ENCODE results near the gene DGCR8. TPM values are rescaled to one million over a fixed set of nuclear protein-coding genes. Genes with fewer than 3 reads are reported as not detected.

The DGCR8 gene
- total RNA-seq, 1 donor from 2014 or later = 32.5 TPM

GRCh38 chr22:20114506-20115475, 34.8 kb downstream of the DGCR8 start:
- Mint-ChIP-seq H3K36me3 (ENCODE audit: low read depth) (peaks cover 16% of the 10 kb centered on the region), H3K4me3 (ENCODE audit: unreplicated experiment) (peak overlapping the region; percentile 86), H3K9me3 (ENCODE audit: low read depth) (no peaks in the 10 kb centered on the region), H3K27me3 (ENCODE audit: low read depth) (no peaks in the 10 kb centered on the region), H3K4me1 (ENCODE audit: low read depth) (peaks cover 30% of the 10 kb centered on the region), H3K27ac (ENCODE audit: unreplicated experiment) (peak overlapping the region; percentile 80)
- TF ChIP-seq CTCF (IDR thresholded peaks at IDR 0.05) = no peak
- peak; percentile 88 for DNase-seq (ENCODE audit: low spot score)

- Mint-ChIP-seq H3K9me3 (ENCODE audit: low read depth) (no peaks in the 10 kb centered on the region), H3K27me3 (ENCODE audit: low read depth) (no peaks in the 10 kb centered on the region)
Observed at GRCh38 chr22:20115691-20116375, 35.8 kb downstream of the DGCR8 start, which contains the start of gene RANBP1. RANBP1 (plus strand) TSS chr22:20116104; CDS start chr22:20116185, 81 bp downstream.

GRCh38 chr22:20116376-20116950, 36.4 kb downstream of the DGCR8 start:
- peaks cover 30% of the 10 kb centered on the region for H3K4me1 Mint-ChIP-seq (ENCODE audit: low read depth)
- peak overlapping the region; percentile 96 for H3K27ac Mint-ChIP-seq (ENCODE audit: unreplicated experiment)
- no peak for TF ChIP-seq CTCF (IDR thresholded peaks at IDR 0.05)
- peaks cover 16% of the 10 kb centered on the region for H3K36me3 Mint-ChIP-seq (ENCODE audit: low read depth)
- peak overlapping the region; percentile 86 for H3K4me3 Mint-ChIP-seq (ENCODE audit: unreplicated experiment)
- no peaks in the 10 kb centered on the region for H3K9me3 Mint-ChIP-seq (ENCODE audit: low read depth)
- DNase-seq (ENCODE audit: low spot score) = peak; percentile 88
- no peaks in the 10 kb centered on the region for H3K27me3 Mint-ChIP-seq (ENCODE audit: low read depth)

More at GRCh38 chr22:20115691-20116375, 35.8 kb downstream of the DGCR8 start, which contains the start of gene RANBP1:
- TF ChIP-seq CTCF (IDR thresholded peaks at IDR 0.05) = no peak
- DNase-seq (ENCODE audit: low spot score) = peak; percentile 82
- Mint-ChIP-seq H3K4me3 (ENCODE audit: unreplicated experiment) (peak within 1 kb of the TSS; percentile 86), H3K36me3 (ENCODE audit: low read depth) (peaks cover 16% of the 10 kb centered on the region), H3K4me1 (ENCODE audit: low read depth) (peaks cover 30% of the 10 kb centered on the region), H3K27ac (ENCODE audit: unreplicated experiment) (peak within 1 kb of the TSS; percentile 96)

GRCh38 chr22:20116951-20117632, 37.1 kb downstream of the DGCR8 start, which contains the start of gene TRMT2A:
TRMT2A (minus strand) TSS chr22:20117226; CDS start chr22:20116906, 320 bp downstream.
- peak within 1 kb of the TSS; percentile 96 for H3K27ac Mint-ChIP-seq (ENCODE audit: unreplicated experiment)
- TF ChIP-seq CTCF (IDR thresholded peaks at IDR 0.05) = peak; percentile 60
- peak within 1 kb of the TSS; percentile 86 for H3K4me3 Mint-ChIP-seq (ENCODE audit: unreplicated experiment)
- DNase-seq (ENCODE audit: low spot score) = peak; percentile 99
- H3K27me3 Mint-ChIP-seq (ENCODE audit: low read depth) = no peaks in the 10 kb centered on the region
- no peaks in the 10 kb centered on the region for H3K9me3 Mint-ChIP-seq (ENCODE audit: low read depth)
- H3K4me1 Mint-ChIP-seq (ENCODE audit: low read depth) = peaks cover 27% of the 10 kb centered on the region
- peaks cover 16% of the 10 kb centered on the region for H3K36me3 Mint-ChIP-seq (ENCODE audit: low read depth)
